ENCODE measurements around the gene PRPF8.

The PRPF8 gene

DNA sequence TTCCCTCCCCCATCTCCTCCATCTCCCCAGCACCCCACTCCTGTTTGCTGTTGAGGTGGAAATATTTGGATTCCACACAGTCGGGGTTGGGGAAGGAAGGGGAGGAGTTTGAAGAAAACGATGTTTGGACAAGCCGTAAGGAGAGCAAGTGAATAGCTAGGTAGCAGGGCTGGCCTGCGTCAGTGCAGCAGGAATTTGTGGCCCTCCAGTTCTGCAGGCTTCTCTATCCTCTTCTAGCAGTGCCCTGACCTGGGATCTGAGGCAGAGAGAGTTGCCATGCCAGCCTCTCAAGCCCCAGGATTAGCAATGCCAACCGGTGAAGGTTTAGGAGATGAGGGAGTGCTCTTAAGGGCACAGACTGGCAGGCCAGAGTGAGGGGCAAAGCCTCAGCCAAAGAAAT lies 13.0 kb upstream of the PRPF8 start:
- Histone ChIP-seq H3K4me1 (ENCODE audit: insufficient read depth, low read length) (no peaks in the 10 kb centered on the region), H3K9ac (ENCODE audit: low read depth, low read length) (no peak overlapping the region), H3K27me3 (ENCODE audit: insufficient read depth, low read length, poor library complexity) (no peaks in the 10 kb centered on the region), H3K9me3 (ENCODE audit: insufficient read depth, low read length, severe bottlenecking) (no peaks in the 10 kb centered on the region), H3K79me2 (ENCODE audit: insufficient read depth, low read length) (no peaks in the 10 kb centered on the region), H2AFZ (ENCODE audit: low read depth, low read length) (no peak overlapping the region), H3K27ac (ENCODE audit: low read length) (no peak overlapping the region), H3K4me2 (ENCODE audit: insufficient read depth, low read length) (no peak overlapping the region), H4K20me1 (ENCODE audit: insufficient read depth, low read length) (no peaks in the 10 kb centered on the region), H3K36me3 (ENCODE audit: insufficient read depth, low read length) (no peaks in the 10 kb centered on the region), H3K4me3 (ENCODE audit: low read depth in 1 of 2, low read length in 2 of 2) (no peak overlapping the region)
- TF ChIP-seq, protein P1, sequence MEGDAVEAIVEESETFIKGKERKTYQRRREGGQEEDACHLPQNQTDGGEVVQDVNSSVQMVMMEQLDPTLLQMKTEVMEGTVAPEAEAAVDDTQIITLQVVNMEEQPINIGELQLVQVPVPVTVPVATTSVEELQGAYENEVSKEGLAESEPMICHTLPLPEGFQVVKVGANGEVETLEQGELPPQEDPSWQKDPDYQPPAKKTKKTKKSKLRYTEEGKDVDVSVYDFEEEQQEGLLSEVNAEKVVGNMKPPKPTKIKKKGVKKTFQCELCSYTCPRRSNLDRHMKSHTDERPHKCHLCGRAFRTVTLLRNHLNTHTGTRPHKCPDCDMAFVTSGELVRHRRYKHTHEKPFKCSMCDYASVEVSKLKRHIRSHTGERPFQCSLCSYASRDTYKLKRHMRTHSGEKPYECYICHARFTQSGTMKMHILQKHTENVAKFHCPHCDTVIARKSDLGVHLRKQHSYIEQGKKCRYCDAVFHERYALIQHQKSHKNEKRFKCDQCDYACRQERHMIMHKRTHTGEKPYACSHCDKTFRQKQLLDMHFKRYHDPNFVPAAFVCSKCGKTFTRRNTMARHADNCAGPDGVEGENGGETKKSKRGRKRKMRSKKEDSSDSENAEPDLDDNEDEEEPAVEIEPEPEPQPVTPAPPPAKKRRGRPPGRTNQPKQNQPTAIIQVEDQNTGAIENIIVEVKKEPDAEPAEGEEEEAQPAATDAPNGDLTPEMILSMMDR (IDR thresholded peaks at IDR 0.05; ENCODE audit: borderline replicate concordance, extremely low read depth, low read length, poor library complexity, severe bottlenecking), result no peak
- no peak for TF ChIP-seq EZH2 (IDR thresholded peaks at IDR 0.05; ENCODE audit: borderline replicate concordance, low read depth, low read length, severe bottlenecking)
- ATAC-seq (ENCODE audit: insufficient read depth, low read depth), result no peak
- DNase-seq, result no peak

- Histone ChIP-seq H3K4me2 (ENCODE audit: insufficient read depth, low read length) (no peak overlapping the region), H3K9me3 (ENCODE audit: insufficient read depth, low read length, severe bottlenecking) (no peaks in the 10 kb centered on the region), H3K27ac (ENCODE audit: low read length) (no peak overlapping the region), H3K79me2 (ENCODE audit: insufficient read depth, low read length) (no peaks in the 10 kb centered on the region), H4K20me1 (ENCODE audit: insufficient read depth, low read length) (no peaks in the 10 kb centered on the region), H3K9ac (ENCODE audit: low read depth, low read length) (no peak overlapping the region), H2AFZ (ENCODE audit: low read depth, low read length) (no peak overlapping the region), H3K27me3 (ENCODE audit: insufficient read depth, low read length, poor library complexity) (no peaks in the 10 kb centered on the region), H3K4me1 (ENCODE audit: insufficient read depth, low read length) (no peaks in the 10 kb centered on the region), H3K36me3 (ENCODE audit: insufficient read depth, low read length) (no peaks in the 10 kb centered on the region), H3K4me3 (ENCODE audit: low read depth in 1 of 2, low read length in 2 of 2) (no peak overlapping the region)
- no peak for TF ChIP-seq EZH2 (IDR thresholded peaks at IDR 0.05; ENCODE audit: borderline replicate concordance, low read depth, low read length, severe bottlenecking)
- TF ChIP-seq, protein P1 (IDR thresholded peaks at IDR 0.05; ENCODE audit: borderline replicate concordance, extremely low read depth, low read length, poor library complexity, severe bottlenecking), result no peak
- DNase-seq (no peak), ATAC-seq (ENCODE audit: insufficient read depth, low read depth) (no peak)
Measured at GRCh38 chr17:1695365-1695764, 10.7 kb upstream of the PRPF8 start.

DNA sequence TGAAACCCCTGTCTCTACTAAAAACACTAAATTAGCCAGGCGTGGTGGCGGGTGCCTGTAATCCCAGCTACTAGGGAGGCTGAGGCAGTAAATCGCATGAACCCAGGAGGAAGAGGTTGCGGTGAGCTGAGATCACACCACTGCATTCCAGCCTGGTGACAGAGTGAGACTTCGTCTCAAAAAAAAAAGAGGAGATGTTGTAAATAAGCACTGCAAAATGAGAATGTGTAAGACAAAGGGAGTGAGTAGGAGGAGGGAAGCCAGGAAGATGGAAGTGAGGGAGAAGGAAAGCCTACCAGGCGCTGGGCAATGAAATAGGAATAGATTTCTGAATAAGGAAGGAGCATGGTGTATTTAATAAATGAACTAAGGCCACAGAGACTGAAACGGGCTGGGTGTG lies 8.7 kb upstream of the PRPF8 start:
- ATAC-seq (ENCODE audit: insufficient read depth, low read depth) (no peak), DNase-seq (no peak)
- no peaks in the 10 kb centered on the region for H4K20me1 ChIP-seq (ENCODE audit: insufficient read depth, low read length)
- no peak overlapping the region for H2AFZ ChIP-seq (ENCODE audit: low read depth, low read length)
- H3K9me3 ChIP-seq (ENCODE audit: insufficient read depth, low read length, severe bottlenecking), result no peaks in the 10 kb centered on the region
- H3K27ac ChIP-seq (ENCODE audit: low read length), result no peak overlapping the region
- H3K79me2 ChIP-seq (ENCODE audit: insufficient read depth, low read length), result no peaks in the 10 kb centered on the region
- H3K4me1 ChIP-seq (ENCODE audit: insufficient read depth, low read length), result no peaks in the 10 kb centered on the region
- no peak overlapping the region for H3K4me3 ChIP-seq (ENCODE audit: low read depth in 1 of 2, low read length in 2 of 2)
- H3K36me3 ChIP-seq (ENCODE audit: insufficient read depth, low read length), result no peaks in the 10 kb centered on the region
- no peak for TF ChIP-seq EZH2 (IDR thresholded peaks at IDR 0.05; ENCODE audit: borderline replicate concordance, low read depth, low read length, severe bottlenecking)
- TF ChIP-seq, protein P1 (IDR thresholded peaks at IDR 0.05; ENCODE audit: borderline replicate concordance, extremely low read depth, low read length, poor library complexity, severe bottlenecking), result no peak
- H3K4me2 ChIP-seq (ENCODE audit: insufficient read depth, low read length), result no peak overlapping the region
- no peaks in the 10 kb centered on the region for H3K27me3 ChIP-seq (ENCODE audit: insufficient read depth, low read length, poor library complexity)
- no peak overlapping the region for H3K9ac ChIP-seq (ENCODE audit: low read depth, low read length)

Data from DND-41 (cell line).